ENCODE data around the gene KCND3.
"Not testable (repeated sequence)": the region's sequence is repeated elsewhere in the genome, so short reads cannot be mapped to it uniquely, and the experiment has no call there.

The KCND3 gene

DNA sequence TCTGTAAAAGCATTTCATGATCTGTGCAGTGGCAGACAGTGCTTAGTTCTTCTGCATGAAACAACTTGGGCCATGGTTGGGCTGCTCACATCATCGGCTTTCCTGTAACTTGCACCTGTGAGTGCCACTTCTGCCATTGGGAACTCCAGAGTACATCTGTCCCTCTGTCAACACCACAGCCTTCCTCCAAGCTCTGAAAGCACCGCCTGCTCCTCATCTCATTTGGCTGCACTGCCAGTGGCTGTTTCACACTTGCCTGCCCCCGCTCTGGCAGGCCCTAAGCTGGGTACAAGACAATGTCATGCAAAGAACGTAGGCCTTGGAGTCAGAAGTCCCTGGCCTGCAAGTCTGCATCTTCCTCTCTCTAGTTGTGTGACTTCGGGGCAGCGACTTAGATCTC is 187.4 kb downstream of the KCND3 start:
- no peak for DNase-seq
- in situ Hi-C loops (cut with MboI; ENCODE audit: low pct_unique_long_range_greater_than_20kb, low sequenced_read_pairs) = no loop called here

DNA sequence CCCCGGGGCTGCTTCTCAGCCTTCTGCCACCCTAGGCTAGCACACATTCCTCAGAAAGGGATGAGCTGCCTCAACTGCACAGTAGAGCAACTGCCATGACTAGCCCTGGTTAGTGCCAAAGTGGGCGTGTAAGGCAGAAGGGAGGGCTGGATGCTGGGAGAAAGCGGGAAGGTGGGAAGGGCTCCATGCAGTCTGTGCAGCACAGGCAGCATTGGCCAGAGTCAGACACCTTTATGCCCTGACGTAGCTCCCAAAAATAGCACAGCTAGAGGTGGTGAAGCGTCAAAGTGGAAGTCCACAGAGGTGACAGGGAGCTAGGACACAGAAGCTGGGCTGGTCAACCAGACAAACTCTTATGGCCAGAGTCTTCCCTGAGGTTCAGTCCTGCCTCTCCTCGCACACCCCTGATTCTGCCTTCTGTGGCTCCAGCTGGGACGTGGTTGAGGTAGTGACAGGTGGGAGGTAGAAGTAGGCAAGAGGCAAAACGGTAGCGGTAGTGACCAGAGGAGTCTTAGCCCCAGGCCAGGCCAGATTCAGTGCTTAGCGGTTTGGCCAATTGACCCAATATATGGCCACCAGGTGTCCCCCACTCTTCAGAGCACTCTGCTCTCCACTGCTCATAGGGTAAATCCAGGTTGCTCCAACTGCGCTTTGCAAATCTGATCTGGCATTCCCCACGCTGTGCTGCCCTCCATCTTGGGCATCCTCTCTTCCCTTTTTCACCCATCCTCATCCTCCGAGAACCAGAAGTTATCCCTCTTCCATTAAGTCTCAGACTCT is 188.2 kb downstream of the KCND3 start:
- in situ Hi-C loops (cut with MboI; ENCODE audit: low pct_unique_long_range_greater_than_20kb, low sequenced_read_pairs) = no loop called here
- no peak for DNase-seq

DNA sequence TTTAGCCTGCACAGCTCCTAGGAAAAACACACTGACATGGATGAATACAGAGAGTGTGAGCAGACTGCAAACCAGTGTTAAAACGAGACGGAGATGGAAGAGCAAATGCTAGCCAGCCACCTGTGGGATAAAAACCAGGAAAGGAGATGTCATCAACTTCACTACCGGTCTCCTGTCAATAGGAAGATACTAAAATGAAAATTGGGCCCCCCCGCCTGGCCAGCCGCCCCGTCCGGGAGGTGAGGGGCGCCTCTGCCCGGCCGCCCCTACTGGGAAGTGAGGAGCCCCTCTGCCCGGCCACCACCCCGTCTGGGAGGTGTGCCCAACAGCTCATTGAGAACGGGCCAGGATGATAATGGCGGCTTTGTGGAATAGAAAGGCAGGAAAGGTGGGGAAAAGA is 189.7 kb downstream of the KCND3 start:
- in situ Hi-C loops (cut with MboI; ENCODE audit: low pct_unique_long_range_greater_than_20kb, low sequenced_read_pairs); DNase-seq: not testable (repeated sequence)

DNA sequence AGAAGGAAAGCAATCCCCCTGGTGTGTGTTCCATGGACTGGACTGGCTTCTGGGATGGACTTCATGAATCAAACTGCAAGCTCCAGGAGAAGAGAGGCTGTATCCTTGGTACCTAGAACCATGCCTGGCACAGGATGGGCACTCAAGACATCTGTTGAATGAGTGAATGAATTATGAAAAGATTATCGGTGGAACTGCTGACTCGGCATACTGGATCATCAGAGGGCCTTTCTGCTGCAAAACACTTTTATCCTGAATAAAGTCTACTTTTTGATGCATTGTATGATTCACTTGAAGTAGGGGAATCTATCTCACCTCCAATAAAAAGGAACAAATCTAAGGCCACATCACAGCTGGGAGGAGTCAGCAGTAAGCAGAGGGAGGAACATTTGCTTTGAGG is 190.9 kb downstream of the KCND3 start:
- in situ Hi-C loops (cut with MboI; ENCODE audit: low pct_unique_long_range_greater_than_20kb, low sequenced_read_pairs) = no loop called here

DNA sequence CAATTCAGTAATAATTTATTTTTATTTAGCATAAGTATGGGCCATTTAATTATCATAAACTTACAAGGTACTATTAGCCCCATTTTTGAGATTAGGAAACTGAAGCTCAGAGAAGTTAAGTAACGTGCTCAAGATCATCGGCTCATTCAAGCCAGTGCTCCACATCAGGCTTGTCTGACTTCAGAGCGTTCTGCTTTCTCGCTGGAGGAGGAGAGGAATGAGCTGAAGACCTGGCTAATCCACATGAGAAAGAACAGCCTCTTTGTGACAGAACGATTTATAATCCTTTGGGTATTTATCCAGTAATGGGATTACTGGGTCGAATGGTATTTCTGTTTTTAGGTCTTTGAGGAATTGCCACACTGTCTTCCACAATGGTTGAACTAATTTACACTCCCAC is 194.1 kb downstream of the KCND3 start:
- in situ Hi-C loops (cut with MboI; ENCODE audit: low pct_unique_long_range_greater_than_20kb, low sequenced_read_pairs) = no loop called here
- DNase-seq = no peak

More for the DNA sequence above, 190.9 kb downstream of the KCND3 start:
- DNase-seq = no peak

DNA sequence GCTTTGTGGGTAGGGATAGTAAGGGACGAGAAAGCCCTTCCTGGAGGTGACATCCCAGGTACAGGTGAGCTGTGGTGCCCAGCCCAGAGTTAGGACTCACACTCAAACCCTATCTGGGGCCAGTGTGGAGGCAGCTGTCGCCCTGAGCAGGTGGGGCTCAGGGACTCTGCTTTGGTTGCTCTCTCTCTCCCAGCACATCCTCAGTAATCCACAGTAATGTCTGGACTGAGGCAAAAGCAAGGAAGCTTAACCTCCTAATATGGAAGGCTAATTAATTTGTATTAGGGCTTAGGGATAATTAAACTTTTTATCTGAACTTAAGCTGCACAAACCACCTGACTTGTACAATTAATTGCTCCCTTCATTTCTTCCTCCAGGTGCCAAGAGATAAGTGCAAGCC is 195.5 kb downstream of the KCND3 start:
- no peak for DNase-seq
- in situ Hi-C loops (cut with MboI; ENCODE audit: low pct_unique_long_range_greater_than_20kb, low sequenced_read_pairs) = no loop called here

DNA sequence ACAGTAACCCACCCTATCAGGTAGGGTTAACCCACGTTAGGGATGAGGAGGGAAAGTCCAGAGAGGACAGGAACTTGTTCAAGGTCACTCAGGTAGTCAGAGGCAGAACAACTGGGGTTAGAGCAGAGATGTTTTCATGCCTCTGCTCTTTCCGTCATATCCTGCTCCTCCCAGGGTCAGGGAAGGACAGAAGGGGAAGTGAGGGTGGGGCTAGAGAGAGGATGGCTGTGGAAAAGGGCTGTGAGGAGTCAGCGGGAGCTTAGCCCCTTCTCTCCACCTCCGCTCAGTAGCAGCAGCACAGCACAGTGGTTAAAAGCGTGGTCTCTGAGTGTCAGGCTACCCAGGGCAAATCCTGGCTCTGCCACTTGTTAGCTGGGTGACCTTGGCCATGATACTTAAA is 197.2 kb downstream of the KCND3 start:
- in situ Hi-C loops (cut with MboI; ENCODE audit: low pct_unique_long_range_greater_than_20kb, low sequenced_read_pairs) = no loop called here
- DNase-seq = peak; percentile 9

DNA sequence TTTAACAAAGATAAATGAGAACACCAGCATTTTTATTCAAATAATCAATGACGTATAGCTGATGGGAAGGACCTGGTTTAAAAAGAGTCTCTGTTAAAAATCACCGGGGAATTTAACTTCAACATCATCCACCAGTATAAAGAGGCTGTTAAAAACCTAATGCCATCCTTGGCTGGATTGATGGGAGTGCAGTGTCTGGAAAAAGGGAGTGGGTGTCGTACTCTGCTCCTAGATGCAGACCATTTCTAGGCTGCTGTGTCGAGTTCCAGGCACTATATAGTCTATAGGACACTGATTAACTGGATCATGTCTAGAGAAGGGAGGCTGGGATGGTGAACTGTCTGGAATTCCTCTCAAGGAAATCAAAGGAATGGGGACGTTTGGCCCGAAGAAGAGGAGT is 197.7 kb downstream of the KCND3 start:
- in situ Hi-C loops (cut with MboI; ENCODE audit: low pct_unique_long_range_greater_than_20kb, low sequenced_read_pairs) = no loop called here
- DNase-seq = no peak

DNA sequence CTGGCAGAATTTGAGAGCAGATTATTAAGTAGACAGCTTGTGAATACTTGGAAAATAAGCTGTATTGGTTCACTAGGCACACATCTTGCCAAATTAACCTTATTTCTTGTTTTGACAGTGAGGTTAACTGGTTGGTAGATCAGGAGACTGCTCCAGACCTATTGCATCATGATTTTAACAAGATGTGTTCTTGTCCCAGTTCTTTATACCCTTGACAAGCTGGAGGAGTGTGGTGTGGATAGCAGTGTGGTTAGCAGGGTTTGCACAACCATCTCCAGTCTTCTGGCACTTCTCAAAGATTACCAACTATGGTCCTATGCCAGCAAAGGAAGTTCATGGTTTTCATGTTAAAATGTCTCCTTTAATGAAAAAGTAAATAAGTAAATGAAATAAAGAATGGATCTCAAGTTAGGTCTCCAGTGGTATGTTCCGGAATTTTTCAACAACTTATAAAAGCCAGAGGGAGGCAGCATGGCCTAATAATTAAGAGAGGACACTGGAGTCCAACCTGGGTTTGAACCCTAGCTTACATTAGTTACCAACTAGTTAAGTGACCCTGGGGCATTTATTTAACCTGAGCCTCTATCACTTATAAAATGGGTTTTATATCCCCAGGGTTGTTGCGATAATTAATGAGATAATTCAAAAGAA is 199.7 kb downstream of the KCND3 start:
- in situ Hi-C loops (cut with MboI; ENCODE audit: low pct_unique_long_range_greater_than_20kb, low sequenced_read_pairs) = no loop called here
- no peak for DNase-seq

DNA sequence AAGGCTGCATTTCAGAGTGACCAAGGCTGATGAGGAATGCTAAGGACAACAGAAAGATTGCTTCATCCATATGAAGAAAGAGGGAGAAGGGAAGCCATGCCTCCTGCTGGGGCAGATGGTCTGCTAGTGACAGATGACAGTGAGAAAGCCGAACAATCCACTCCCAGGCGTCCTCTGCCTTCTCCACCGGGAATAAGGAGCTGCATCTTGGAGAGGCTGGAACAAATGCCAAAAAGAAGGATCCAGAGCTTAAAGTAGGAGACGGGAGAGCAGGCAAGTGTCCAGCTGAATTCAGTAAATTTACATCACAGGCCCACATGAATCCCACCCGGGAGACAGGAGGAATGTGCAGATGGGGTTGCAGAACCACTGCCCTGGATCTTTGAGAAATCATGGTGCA is 200.3 kb downstream of the KCND3 start:
- in situ Hi-C loops (cut with MboI; ENCODE audit: low pct_unique_long_range_greater_than_20kb, low sequenced_read_pairs) = no loop called here
- no peak for DNase-seq

DNA sequence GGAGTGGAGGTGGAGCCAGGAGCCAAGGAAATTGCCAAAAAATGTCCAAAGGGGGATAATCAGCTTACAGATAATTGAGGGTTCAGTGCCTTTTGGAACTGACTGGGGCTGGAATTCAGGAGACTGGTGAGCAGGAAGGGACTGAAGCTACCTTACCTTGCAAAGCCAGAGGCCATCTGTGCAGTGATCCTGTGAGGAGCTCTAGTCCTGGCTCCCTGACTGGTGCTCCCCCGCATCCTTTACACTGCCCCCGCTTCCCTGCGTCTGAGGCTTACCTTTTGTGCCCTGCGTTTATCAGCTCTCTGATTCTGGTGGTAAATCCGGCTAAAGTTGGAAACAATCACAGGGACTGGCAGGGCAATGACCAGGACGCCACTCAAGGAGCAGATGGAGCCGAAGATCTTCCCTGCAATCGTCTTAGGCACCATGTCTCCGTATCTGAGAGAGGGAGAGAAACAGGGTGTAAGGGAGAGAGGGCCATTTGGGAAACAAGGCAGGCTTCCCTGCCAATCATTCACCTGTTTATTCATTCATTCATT is 202.7 kb downstream of the KCND3 start:
- in situ Hi-C loops (cut with MboI; ENCODE audit: low pct_unique_long_range_greater_than_20kb, low sequenced_read_pairs) = no loop called here
- no peak for DNase-seq

DNA sequence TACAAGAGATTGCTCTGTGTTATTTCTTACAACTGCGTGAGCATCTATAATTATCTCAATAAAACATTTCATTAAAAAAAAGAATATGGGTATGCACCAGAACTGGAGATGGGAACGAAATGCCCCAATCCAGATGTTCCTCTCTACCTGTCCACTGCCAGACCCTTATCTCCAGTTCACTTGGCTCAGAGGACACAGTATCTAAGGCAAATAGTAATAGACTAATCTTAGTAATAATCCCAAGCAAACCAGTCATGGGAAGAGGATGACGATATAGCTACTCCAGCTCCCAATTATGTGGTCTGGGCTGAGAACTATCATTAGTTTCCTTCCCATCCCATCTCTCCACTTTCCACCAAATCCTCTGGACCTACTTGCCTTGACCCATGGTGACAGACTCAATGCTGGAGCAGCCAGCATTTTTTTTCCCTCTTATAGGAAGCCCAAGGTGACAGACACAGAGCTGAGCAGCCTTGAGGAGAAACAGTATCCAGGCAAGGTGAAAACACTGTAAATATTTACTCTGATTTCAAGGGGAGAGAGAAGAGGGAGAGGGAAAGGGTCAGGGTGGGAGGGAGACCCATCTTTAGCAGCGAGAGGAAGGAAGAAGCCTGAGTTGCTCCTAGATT is 205.1 kb downstream of the KCND3 start:
- in situ Hi-C loops (cut with MboI; ENCODE audit: low pct_unique_long_range_greater_than_20kb, low sequenced_read_pairs) = no loop called here
- DNase-seq = no peak

DNA sequence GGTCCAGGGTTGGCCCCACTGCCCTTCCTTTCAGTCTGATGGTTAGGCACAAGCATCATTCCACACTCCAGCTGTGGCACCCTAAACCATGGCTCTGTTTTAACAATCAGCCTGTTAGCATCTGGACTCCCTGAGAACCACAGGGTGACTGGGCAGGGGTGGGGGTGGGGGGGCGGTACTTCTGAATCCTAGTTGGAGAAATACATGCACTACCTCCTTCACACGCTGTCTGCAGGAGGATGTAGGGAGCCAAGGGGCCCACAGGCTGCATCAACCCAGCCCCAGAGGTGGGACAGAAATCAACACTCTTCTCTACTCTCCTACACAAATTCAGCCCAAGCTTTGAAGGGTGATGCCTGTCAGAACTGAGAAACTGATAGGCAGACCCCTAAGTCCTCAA is 209.9 kb downstream of the KCND3 start:
- no peak for DNase-seq
- in situ Hi-C loops (cut with MboI; ENCODE audit: low pct_unique_long_range_greater_than_20kb, low sequenced_read_pairs) = no loop called here

DNA sequence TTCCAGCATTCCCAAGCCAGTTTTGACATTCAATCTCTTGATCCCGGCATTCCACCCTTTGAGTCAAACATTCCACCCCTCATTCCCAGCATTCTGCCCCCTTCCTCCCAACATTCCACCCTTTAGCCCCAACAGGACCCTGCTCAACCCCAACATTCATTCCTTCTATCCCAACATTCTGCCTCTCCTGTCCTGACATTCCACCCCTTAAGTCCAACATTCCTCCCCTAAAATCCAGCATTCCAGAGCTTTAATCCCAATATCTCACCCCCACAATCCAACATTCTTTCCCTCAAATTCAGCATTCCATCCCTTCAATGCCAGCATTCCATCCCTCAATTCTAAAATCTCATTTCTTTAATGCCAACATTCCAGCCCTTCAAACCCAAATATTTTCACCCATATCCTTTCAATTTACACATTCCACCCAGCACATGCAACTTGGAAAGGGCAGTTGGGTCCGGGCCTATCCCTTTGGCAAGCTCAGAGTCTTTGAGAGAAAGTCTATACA is 210.9 kb downstream of the KCND3 start:
- in situ Hi-C loops (cut with MboI; ENCODE audit: low pct_unique_long_range_greater_than_20kb, low sequenced_read_pairs) = no loop called here
- DNase-seq = no peak

DNA sequence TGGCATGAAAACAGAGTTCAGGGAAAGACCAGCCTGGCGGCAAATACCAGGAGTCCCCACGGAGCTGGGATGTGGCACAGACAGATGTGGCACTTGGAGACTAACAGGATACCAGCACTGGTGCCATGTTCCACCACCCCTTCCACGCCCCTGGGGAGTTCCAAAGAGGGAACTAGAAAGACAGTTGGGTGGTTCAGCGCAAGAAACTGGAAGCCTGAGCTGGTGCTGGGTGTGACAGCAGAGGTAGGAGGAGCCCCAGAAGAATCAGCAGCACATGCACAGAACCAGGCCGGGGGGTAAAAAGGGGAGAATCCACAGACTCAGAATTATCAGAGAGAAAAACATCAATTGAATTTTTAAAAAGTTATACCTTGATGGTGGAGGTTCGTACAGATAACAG is 211.4 kb downstream of the KCND3 start:
- in situ Hi-C loops (cut with MboI; ENCODE audit: low pct_unique_long_range_greater_than_20kb, low sequenced_read_pairs) = no loop called here
- no peak for DNase-seq

DNA sequence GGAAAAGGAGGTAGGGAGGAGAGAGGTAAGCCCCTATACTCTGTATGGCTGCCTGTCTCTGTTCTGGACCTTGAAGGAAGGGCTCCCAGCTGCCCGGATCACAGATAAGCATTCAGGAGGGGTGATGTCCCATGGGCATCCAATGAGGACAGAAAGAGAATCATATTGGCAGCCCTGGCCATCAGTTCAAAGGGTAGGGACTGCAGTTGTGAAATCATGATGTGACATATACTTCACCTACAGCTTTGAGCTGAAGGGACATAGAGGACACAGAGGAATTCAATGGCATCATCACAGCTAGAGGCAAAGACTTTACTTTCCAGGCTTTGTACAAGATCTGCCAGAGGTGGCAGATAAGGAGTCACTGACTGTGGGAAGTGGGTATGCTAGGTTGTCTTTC is 212.2 kb downstream of the KCND3 start:
- in situ Hi-C loops (cut with MboI; ENCODE audit: low pct_unique_long_range_greater_than_20kb, low sequenced_read_pairs) = no loop called here
- DNase-seq = no peak

DNA sequence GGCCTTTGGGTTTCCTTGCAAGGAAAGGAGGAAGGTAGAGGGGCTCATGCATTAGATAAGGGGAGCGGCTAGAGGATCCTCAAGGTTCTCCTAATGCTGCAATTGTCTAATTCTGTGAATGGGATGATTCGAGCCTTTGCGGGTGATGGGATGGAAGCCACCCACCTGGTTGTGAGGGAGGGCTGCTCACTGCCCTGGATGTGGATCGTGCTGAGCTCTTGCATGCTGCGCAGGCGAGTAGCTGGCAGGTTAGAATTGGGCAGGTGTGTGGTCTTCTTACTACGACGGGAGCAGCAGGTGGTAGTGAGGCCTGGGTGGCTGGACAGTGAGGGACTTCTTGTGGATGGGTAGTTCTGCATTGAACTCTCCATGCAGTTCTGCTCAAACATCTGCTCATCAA is 212.6 kb downstream of the KCND3 start:
- in situ Hi-C loops (cut with MboI; ENCODE audit: low pct_unique_long_range_greater_than_20kb, low sequenced_read_pairs) = no loop called here
- no peak for DNase-seq

DNA sequence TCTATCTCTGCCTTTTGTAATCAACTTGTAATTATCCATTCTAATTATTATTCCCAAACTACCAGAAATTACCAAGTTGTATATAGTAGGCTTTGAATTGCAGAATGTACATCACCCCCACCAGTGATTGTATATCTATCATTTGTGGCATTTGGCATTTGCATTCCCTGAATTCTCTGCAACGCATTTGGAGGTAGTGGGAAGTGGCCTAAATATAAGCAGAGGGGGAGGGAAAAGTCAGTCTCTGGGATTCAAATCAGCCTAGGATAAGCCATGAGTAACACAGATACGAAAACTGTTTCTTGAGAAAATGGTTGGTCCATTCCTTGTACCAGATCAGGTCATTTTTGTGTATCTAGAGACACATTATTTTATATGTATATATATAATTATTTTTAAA is 213.1 kb downstream of the KCND3 start:
- in situ Hi-C loops (cut with MboI; ENCODE audit: low pct_unique_long_range_greater_than_20kb, low sequenced_read_pairs) = no loop called here
- DNase-seq = no peak

DNA sequence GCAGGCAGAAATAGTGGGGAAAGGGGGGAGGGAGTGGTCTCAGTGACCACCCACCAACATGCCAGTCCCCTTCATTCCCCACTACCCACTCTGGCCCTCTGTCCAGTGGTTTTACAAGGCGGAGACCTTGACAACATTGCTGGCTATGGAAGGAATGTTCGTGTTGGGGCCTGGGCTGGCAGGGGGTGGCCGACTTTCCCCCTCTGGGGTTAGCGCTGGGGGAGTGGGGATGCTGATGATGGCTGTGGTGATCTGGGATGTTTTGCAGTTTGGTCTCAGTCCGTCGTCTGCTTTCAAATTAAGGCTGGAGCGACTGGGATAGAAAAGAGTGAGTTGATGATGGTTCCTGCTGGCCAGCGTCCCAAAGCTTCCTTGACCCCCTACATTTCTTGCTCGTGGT is 213.5 kb downstream of the KCND3 start:
- no peak for DNase-seq
- in situ Hi-C loops (cut with MboI; ENCODE audit: low pct_unique_long_range_greater_than_20kb, low sequenced_read_pairs) = no loop called here

DNA sequence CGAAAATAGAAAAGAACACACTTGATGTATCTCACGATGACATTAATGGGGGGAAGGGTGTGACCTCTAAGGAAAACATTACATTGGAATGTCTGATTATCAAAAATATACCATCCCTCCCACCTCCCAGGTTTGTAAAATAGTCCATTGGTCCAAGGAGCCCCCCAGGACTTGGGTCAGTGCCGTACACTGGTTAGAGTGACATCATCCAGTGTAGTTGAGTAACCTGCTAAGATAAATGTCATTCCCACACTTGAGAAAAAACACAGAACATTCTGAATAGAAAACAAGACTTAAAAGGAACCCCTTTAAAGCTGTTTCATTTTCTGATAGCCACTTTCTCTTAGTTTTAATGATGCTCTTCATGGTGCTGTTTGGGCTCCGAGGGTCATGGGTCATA is 218.6 kb downstream of the KCND3 start:
- no peak for DNase-seq
- in situ Hi-C loops (cut with MboI; ENCODE audit: low pct_unique_long_range_greater_than_20kb, low sequenced_read_pairs) = no loop called here
